Fibroblast of skin of scalp (primary cell): ENCODE data around the gene EEF1AKMT2. TPM values are rescaled to one million over a fixed set of nuclear protein-coding genes. Genes with fewer than 3 reads are reported as not detected.
"Not testable (repeated sequence)": the region's sequence is repeated elsewhere in the genome, so short reads cannot be mapped to it uniquely, and the experiment has no call there.

Experiments
- DNase-seq: peaks from one replicate; pipeline ENCODE4 v3.0.0-alpha.2; 2013
- polyA plus RNA-seq, 2 experiments: library from polyadenylated mRNA; unstranded; fragments of 120-200 nt; gene quantifications; one replicate each; pipeline ENCODE4 v1.2.1, GENCODE V29; 2013; ENCODE audit not compliant: insufficient read length in 2 of 2

Gene EEF1AKMT2
- 21.8 TPM for polyA plus RNA-seq (2013, experiment 1 of 2; ENCODE audit: insufficient read length)
- 20.6 TPM for polyA plus RNA-seq (2013, experiment 2 of 2; ENCODE audit: insufficient read length)

DNA sequence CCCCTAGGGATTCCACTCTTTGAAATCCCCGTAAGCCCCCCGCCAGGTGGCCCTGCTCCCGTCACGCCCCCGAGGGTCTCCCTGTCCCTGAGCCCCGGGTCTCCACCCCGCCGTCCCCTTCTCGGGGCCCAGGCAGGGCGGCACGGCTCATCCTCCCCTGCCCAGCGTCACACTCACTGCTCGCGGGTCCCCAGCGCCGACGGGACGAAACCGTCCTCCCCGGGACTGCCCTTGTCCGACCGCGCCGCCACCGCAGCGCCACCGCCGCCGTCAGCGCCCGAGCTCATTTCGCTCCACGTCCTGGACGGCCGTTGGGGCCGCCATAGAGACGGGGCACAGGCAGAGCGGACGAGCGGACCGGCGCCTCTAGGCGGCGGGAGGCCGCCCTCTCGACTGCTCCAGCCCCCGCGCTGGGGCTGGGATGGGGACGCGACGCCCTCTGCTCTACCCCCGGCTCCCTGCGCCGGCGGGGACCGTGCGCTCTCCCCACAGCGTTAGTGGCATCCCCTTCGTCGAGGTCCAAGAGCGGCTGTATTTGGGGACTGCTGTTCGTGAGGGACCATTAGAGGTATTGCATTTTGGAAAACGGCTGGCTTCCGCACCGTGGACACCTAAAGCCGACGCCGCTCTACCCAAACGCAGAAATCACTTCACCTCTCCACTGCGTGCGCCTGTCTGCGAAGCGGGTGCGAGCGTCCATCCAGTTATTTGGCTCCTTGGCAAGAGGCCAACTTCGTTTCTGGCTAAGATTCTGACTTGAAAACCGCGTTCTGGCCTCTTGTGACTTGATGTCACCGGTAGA, at the start of gene EEF1AKMT2:
TSS of gene EEF1AKMT2 (minus strand) at position 341 of the 802 bp plus-strand sequence. CDS start at position 287, 54 bp downstream.
- peak; percentile 88 for DNase-seq

DNA sequence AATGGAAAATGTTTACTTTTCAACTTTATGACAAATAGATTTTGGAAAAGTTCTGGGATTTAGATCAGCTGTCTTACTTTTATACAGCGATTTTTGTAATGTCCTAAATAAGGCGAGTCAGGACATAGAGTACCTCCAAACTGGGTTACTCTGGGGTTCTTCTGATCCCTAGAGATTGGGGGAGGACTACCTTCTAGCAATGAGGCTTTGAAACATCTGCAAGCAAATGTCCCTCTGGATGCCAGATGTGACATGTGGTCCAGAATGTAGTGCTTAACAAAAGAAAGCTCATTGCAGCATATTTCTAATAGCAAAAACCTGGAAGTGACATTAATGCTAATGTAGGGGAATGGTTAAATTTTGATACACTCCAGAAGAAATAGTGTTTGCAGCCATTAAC, 46.0 kb upstream of the EEF1AKMT2 start:
- no peak for DNase-seq

DNA sequence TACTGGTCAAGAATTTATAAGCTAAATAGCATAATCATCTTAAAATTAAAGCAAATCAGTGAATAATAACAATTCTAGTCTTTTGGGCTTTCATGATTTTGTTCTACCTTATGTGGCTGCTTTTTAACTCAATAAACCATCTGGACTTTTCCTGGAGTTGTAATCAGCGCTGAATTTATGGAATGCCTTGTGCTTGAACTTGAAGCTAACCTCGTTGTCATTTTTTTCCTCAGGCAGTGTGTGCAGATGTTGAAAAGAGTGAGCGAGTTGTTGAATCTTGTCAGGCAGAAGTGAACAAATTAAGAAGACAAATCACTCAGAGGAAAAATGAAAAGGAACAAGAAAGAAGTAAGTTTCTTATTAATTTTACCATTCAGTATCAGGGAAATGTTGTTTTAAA, 39.4 kb upstream of the EEF1AKMT2 start:
- DNase-seq = no peak

DNA sequence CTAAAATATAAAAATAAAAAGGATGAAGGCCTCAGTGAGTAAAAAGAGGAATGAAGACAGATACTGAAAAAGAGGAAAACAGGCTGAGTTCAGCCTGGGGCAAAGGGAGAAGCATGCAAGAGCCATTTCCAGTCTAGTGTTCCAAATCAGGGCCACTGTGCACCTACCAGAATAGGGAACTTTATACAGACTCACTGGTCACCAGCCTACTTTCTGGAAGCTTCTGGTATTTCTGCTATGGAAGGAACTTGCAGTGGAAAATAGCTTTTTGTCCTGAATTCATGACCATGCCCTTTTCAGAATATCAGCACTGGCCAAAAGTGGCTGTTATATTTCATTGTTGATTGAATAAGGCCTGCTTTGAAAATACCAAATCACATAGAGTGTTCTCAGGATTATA, 38.8 kb upstream of the EEF1AKMT2 start:
- no peak for DNase-seq

DNA sequence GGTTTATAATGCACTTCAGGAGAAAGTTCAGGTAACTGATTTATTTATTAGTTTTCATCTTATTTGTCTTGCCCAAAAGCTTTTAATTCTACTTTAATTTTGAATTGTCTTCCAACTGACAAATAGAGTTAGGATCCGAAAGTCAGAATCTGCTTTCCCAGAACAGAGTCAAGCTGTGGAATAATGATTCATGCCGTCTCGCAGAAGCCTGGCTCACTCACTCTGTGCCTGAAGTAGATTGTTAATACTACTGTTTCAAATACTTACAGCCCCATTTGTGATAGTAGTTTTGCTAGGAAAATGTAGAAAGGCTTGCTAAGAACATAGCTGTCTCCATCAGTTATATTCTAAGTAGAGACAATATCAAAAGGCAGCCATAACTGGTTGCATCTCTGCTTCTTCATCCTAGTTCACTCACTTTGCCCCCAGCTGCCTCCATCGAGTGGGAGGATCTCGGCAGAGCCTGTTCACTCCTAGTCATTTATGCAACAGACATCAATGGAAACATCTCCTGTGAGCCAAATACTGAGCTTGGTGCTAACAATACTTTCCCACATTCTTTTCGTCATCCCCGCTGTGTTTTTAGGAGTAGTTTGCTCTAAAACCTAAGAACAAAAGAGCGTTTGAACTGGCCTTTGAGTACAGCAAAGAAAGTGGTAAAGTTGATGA, 37.9 kb upstream of the EEF1AKMT2 start:
- no peak for DNase-seq

DNA sequence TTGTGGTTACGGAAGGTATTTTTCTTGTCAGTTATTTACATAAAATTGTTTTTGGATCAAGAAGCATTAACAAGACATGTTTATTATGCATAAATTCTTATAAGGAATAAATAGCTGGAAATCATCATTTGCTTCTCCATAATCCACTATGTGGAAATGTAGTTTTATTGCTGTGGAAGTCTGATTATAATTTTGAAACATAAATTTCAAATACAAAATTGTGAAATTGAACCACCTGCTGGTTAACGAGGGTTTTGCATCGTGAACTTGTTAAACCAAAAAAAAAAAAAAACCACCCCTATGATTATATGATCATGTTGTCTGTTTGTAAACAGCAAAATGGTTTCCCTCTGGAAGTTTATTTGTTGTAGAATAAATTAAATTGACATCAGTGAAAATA, 35.8 kb upstream of the EEF1AKMT2 start:
- DNase-seq = peak; percentile 11

DNA sequence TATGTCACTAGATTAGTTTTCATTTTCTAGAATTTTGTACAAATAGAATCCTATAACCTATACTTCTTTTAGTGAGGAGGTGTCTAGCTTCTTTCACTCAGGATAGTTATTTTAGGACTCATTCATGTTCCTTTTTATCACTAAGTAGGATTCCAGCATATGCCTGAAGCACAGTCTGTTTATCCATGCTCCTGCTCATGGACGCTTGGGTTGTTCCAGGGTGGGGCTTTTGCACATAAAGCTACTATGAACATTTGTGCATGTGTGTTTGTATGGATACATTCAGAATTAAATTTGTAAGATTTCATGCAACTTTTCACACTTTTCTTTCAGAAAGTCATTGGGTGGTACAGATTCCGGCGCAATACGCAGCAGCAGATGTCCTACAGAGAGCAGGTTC, 34.6 kb upstream of the EEF1AKMT2 start:
- DNase-seq = no peak

DNA sequence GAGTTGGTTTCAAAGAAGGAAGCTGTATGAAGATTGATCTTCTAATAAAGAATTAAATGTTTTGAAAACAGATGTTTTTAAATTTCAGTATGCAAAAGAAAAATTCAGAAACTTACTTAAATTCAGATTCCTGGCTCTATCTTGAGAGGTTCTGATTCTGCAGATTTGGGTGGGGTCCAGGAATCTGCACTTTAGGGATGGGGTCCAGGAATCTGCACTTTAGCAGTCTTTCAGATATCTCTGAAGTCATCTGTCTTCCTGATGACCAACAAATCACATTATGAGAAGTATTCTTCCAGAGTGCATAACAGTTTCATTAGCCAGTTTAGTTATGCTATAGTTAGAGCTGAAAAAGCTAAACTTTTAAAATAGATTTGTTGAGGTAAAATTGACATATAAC, 34.0 kb upstream of the EEF1AKMT2 start:
- no peak for DNase-seq

DNA sequence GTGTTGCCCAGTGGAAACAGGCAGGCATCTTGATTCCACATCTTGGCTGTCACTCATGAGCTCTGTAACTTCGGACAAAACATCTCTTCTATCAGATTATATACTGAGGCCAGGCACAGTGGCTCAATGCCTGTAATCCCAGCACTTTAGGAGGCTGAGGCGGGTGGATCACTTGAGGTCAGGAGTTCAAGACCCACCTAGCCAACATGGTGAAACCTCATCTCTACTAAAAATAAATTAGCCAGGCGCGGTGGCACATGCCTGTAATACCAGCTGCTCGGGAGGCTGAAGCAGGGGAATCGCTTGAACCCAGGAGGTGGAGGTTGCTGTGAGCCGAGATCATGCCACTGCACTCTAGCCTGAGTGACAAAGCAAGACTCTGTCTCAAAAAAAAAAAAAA, 33.2 kb upstream of the EEF1AKMT2 start:
- not testable (repeated sequence) for DNase-seq

DNA sequence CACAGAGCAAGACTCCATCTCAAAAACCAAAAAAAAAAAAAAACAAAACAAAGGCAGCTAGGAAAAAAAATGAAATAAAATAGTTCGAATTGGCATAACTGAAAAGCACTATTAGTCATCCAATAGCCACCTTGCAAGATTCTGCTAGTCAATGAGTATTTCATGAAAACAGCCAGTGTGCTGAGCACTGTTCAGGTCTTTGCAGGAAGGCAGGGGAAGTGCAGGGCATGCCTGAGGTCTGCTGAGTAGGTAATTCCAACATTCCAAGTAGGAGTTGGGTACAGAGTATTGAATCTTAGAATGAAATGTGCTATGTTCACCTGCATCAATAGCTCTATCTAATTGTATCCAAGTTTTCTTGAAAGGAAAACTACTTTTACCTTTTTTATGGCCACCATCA, 32.8 kb upstream of the EEF1AKMT2 start:
- DNase-seq = no peak

DNA sequence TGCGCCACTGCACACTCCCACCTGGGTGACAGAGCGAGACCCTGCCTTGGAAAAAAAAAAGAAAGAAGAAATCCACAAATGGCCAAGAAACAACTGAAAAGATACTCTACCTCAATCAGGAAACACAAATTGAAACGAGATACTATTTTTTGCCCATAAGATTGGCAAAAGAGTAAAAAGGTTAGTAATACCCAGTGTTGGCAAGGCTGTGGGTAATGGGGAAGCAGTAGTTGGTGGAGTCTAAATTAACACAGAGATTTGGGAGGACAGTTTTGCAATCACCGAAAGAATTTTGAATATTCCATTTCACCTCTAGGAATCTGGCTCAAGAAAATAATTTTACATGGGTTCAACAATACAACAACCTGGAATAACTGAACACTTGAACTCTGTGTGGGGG, 29.8 kb upstream of the EEF1AKMT2 start:
- DNase-seq = no peak

DNA sequence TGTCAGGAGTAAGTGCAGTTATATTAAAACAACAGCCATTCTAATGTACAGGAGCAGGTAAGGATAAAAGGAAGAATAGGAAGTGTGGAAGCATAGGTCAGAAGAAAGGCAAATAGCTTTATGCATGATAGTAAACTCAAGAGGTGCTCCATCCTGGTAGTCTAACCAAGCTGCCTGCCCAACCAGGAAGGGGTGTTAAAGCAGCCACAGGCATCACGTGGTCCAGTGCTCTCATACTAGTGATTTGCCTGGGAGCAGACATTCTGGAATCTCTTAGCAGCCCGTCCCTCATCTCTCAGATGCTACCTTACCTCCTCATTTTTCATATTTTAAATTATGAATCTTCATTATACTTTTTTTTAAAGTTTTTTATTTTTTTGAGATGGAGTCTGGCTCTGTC, 28.4 kb upstream of the EEF1AKMT2 start:
- DNase-seq = no peak

DNA sequence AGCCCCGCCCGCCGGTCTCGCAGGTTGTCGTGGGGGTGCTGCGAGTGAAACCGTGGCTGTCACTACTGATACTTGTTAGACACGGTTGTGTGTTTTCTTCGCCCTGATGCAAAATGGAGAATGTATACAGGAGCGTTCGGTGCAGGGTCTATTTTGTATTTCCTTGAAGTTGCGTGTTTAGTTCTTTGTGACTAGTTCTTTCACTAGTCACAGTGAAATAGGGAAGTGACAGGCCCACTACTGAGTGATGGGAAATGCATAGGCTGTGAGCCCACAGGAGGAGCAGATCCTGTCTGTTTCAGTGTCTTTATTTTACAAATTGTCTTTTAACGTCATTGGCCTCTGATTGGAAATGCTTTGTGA, 10.6 kb upstream of the EEF1AKMT2 start:
- DNase-seq = no peak

DNA sequence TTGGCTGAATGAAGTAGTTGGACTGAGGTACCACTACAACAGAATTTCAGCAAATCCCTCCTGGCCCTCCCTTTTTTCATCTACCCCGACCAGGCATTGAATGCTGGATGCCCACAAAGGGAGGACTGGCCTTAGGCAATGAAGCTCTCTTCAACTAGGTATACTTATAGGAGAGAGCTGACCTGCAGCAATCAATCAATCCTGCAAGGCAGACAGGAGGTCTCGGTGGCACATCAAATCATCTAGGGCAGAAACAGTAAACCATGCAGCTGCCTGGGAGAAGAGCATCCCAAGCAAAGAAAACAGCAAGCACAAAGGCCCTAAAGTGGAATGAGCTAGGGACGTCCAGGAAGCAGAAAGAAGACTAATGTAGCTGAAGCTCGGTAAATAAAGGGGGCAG, 7.5 kb upstream of the EEF1AKMT2 start:
- no peak for DNase-seq

DNA sequence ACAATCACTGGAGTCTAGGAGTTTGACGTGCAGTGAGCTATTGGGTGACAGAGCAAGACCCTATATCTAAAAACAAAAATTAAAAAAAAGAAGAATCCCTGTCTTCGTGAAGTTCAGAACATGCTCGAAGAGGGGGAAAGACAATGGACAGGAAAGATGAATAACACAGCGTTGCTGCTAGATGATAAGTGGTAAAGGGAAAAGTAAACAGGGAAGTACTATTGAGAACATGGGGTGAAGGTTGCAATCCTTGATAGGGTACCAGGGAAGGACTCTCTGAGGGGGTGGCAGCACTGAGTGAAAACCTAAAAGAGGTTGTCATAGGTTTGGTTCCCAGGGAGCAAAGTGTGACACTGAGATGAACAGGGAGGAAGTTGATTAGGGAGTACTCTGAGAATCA, 7.1 kb upstream of the EEF1AKMT2 start:
- no peak for DNase-seq

DNA sequence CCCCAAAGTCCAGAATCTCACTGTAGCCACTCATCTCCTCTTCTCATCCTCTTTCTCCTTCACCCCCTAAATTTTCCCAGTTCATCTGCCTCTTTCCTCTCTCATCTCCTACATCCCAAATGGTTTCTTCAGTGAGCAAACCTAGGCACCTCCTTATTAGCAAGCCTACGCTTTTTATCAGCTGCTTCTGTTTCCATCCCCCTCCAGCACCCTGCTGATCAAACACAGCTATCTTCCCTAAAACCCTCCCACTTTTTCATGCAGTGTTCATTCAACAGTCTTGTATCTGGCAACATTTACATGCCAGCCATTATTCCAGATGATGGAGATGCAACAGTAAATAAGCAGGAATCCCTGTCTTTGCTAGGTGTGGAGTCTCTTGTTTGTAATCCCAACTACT, 6.7 kb upstream of the EEF1AKMT2 start:
- no peak for DNase-seq

DNA sequence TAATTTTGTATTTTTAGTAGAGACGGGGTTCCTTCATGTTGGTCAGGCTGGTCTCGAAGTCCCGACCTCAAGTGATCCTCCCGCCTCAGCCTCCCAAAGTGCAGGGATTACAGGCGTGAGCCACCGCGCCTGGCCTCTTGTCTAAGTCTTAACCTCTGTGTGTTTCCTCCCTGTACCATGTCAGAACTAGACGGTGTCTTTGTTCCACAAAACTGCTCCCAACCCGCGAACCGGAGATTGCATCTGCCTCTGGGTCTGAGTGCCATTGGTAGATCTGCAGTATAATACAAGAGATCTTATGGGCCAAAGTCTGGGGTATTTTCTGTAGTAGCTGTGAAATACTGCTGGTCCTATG, 1.3 kb upstream of the EEF1AKMT2 start:
- no peak for DNase-seq

DNA sequence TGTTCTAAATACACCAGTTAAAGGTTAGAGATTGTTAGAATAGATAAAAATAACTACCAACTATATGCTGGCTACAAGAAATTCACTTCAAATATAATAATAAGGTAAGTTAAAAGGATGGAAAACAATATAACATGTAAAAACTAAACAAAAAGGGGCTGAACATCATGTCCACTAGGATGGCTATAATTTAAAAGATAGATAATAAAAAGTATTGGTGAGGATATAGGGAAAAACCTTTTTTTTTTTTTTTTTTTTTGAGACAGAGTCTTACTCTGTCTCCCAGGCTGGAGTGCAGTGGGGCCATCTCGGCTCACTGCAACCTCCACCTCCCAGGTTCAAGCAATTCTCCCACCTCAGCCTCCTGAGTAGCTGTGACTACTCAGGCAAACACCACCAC, 8.8 kb downstream of the EEF1AKMT2 start:
- DNase-seq = not testable (repeated sequence)

DNA sequence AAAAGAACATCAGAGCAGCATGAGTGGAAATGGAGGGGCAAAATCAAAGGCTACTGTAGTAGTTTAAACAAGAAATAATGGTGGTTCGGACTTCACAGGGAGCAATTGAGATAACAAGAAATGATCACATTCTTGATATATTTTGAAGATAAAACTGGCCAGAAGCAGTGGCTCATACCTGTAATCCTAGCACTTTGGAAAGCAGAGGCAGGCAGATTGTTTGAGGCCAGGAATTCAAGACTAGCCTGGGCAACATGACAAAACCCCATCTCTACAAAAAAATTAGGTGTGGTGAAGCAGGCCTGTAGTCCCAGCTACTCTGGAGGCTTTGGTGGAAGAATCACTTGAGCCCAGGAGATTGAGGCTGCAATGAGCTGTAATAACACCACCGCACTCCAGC, 22.9 kb downstream of the EEF1AKMT2 start:
- DNase-seq = no peak

DNA sequence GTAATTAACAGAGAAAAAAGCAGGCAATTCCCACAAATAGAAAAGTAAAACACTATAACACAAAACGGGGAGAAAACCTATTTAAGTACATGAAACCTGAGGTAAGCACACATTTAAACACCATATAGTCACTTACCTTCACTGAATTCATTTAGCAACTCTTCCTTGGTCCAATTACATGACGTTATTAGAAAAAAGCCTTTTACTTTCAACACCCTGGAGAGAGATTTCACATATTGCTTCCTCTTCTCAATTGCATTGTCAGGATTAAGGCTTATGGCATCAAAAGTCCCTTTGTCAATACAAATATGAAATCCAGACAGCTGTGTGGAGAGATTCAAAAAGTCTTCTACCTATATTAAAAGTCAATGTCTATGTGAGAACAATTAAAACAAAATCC, 26.4 kb downstream of the EEF1AKMT2 start:
- no peak for DNase-seq

DNA sequence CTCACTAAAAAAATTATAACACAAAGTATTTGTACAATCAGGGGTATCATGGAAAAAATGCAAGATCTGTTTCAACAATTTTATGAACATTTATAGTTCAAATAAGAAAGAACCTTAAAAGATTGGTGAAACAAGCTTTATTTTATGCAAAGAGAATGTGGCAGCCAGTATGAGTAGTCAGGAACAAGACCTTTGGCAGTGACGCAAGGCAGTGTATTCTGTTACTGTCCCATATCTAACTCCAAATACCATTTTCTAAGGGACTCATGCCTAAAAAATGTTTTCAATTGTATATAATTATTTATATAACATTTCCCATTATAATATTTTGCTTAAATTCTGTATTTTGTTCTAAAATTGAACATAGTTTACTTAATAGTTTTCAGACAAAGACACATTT, 28.4 kb downstream of the EEF1AKMT2 start:
- no peak for DNase-seq

DNA sequence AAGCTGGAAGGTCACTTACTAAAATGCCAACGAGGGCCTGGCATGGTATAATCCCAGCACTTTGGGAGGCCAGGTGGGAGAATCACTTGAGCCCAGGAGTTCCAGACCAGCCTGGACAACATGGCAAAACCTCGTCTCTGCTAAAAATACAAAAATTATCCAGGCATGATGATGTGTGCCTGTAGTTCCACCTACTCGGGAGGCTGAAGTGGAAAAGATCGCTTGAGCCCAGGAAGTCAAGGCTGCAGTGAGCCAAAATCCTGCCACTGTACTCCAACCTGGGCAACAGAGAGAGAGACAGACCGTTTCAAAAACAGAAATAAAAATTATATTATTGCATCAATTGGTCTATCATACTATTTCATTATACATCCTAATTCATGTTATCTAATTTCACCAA, 29.4 kb downstream of the EEF1AKMT2 start:
- no peak for DNase-seq

DNA sequence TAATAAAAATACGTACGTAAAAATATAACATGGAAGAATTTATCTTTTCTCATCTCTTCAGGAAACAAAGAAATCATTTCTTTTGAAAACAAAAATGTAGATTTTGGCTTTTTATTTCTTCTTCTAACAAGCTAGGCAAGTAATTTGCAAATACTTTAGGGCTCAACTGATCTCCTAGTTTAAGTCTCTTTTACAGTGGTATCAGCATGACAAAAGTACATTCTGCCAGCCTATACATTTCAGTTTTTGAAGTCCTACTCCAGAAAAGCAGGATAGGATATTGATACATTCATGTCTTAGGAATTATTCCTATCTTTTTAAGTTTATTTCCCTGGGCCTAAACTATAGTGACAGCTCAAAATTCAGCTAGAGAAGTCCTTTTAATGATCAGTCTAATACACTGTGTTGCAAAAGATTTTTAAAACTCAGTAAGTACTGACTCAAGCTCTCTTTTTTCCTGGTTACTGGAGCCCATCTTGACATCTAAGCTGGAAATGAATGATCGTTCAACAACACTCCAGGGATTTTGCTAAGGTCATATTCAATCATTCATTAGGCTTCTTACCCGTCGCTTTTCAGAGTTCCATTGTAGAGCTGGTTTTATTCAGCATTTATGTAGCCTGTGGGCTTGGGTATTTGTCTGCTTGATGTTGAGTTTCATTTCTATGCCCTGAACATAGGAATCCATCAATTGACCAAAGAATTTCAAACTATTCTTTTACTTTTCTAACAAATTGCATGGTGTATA, 35.4 kb downstream of the EEF1AKMT2 start:
- no peak for DNase-seq

DNA sequence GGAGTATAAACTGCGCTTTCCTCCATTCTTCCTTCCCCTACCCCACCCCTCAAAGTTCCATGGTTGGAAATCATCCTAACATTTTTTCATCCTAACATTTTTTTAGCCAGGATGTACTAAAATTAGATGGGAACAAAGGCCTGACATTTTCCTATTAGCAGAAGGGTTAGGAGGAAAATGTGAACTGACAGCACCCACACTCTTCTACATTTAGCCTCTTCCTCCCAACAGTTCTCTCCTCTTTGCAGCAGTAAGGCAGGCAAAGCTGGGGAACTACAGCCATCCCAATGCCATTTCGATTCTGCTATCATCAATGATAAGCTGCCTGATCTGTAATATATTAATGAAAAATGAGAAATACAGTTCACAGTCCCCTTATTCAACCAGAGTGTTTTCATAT, 36.1 kb downstream of the EEF1AKMT2 start:
- no peak for DNase-seq
